ENCODE measurements around the gene AP4E1.
"Not testable (repeated sequence)": the region's sequence is repeated elsewhere in the genome, so short reads cannot be mapped to it uniquely, and the experiment has no call there.

Gene AP4E1

GRCh38 chr15:50911621-50912020, 3.1 kb downstream of the AP4E1 start:
- Histone ChIP-seq H3K4me1 (ENCODE audit: insufficient read depth, low read length, poor library complexity, severe bottlenecking) (peaks cover 34% of the 10 kb centered on the region), H2AFZ (ENCODE audit: low read length) (no peak overlapping the region), H3K79me2 (ENCODE audit: insufficient read depth, low read length) (peaks cover 55% of the 10 kb centered on the region), H3K9ac (ENCODE audit: low read depth, low read length, poor library complexity, severe bottlenecking) (peak overlapping the region; percentile 22), H3K9me2 (replicated peaks; ENCODE audit: low read depth, low read length) (no peaks in the 10 kb centered on the region), H3K4me2 (ENCODE audit: low read depth, low read length, poor library complexity, severe bottlenecking) (peak overlapping the region; percentile 82), H3K27me3 (ENCODE audit: insufficient read depth, low read length, poor library complexity, severe bottlenecking) (no peaks in the 10 kb centered on the region), H3K4me3 (ENCODE audit: low read length, poor library complexity, severe bottlenecking) (no peak overlapping the region), H3K9me3 (ENCODE audit: insufficient read depth, low read depth, low read length) (no peaks in the 10 kb centered on the region), H3F3A (ENCODE audit: low read depth) (no peaks in the 10 kb centered on the region), H4K20me1 (ENCODE audit: insufficient read depth, low read length, poor library complexity, severe bottlenecking) (no peaks in the 10 kb centered on the region), H3K36me3 (ENCODE audit: insufficient read depth, low read length) (0 out of 2 replicates have a peak, but pooled peaks cover 5% of the 10 kb centered on the region)
- TF ChIP-seq EZH2phosphoT487 (IDR thresholded peaks at IDR 0.05; ENCODE audit: borderline replicate concordance), result no peak
- no peak for TF ChIP-seq CTCF (conservative IDR thresholded peaks at IDR 0.05; ENCODE audit: low read length)

DNA sequence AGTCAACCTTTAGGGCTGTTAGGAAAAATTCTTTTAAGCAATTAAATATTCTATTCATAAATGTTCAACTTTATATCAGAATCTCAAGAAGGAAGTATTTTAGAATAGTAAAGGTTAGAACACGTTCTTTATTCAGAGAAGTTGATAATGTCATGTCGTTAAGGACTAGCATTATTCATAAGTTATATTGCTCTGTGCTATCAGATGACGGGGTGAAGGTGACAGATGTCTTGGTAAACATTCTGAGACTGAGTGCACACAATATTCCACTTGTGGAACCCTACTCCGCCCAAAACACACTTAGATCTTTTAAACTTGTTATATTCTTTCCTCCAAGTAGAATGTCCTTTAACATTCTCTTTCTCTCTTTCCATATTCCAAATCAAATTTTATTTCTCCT, 7.9 kb downstream of the AP4E1 start:
- no peaks in the 10 kb centered on the region for H3K27me3 ChIP-seq (ENCODE audit: insufficient read depth, low read length, poor library complexity, severe bottlenecking)
- H3K9ac ChIP-seq (ENCODE audit: low read depth, low read length, poor library complexity, severe bottlenecking), result no peak overlapping the region
- H2AFZ ChIP-seq (ENCODE audit: low read length), result no peak overlapping the region
- H3K36me3 ChIP-seq (ENCODE audit: insufficient read depth, low read length), result peaks cover 22% of the 10 kb centered on the region; the same call in 1 of the 2 replicates
- peaks cover 16% of the 10 kb centered on the region for H3K79me2 ChIP-seq (ENCODE audit: insufficient read depth, low read length)
- no peak overlapping the region for H3K4me3 ChIP-seq (ENCODE audit: low read length, poor library complexity, severe bottlenecking)
- H3K9me3 ChIP-seq (ENCODE audit: insufficient read depth, low read depth, low read length), result no peaks in the 10 kb centered on the region
- TF ChIP-seq CTCF (conservative IDR thresholded peaks at IDR 0.05; ENCODE audit: low read length) (no peak), EZH2phosphoT487 (IDR thresholded peaks at IDR 0.05; ENCODE audit: borderline replicate concordance) (no peak)
- no peak overlapping the region for H3K4me2 ChIP-seq (ENCODE audit: low read depth, low read length, poor library complexity, severe bottlenecking)
- no peaks in the 10 kb centered on the region for H3K9me2 ChIP-seq (replicated peaks; ENCODE audit: low read depth, low read length)
- peaks cover 17% of the 10 kb centered on the region for H3K4me1 ChIP-seq (ENCODE audit: insufficient read depth, low read length, poor library complexity, severe bottlenecking)
- H3F3A ChIP-seq (ENCODE audit: low read depth), result no peaks in the 10 kb centered on the region
- no peaks in the 10 kb centered on the region for H4K20me1 ChIP-seq (ENCODE audit: insufficient read depth, low read length, poor library complexity, severe bottlenecking)

GRCh38 chr15:50919359-50919758, 10.9 kb downstream of the AP4E1 start:
- H3K4me2 ChIP-seq (ENCODE audit: low read depth, low read length, poor library complexity, severe bottlenecking); H3K9ac ChIP-seq (ENCODE audit: low read depth, low read length, poor library complexity, severe bottlenecking); H3K9me3 ChIP-seq (ENCODE audit: insufficient read depth, low read depth, low read length); H2AFZ ChIP-seq (ENCODE audit: low read length); H3F3A ChIP-seq (ENCODE audit: low read depth); H3K27me3 ChIP-seq (ENCODE audit: insufficient read depth, low read length, poor library complexity, severe bottlenecking); H4K20me1 ChIP-seq (ENCODE audit: insufficient read depth, low read length, poor library complexity, severe bottlenecking); H3K79me2 ChIP-seq (ENCODE audit: insufficient read depth, low read length); H3K4me3 ChIP-seq (ENCODE audit: low read length, poor library complexity, severe bottlenecking); H3K9me2 ChIP-seq (replicated peaks; ENCODE audit: low read depth, low read length); H3K4me1 ChIP-seq (ENCODE audit: insufficient read depth, low read length, poor library complexity, severe bottlenecking): not testable (repeated sequence)
- peaks cover 23% of the 10 kb centered on the region; the same call in 1 of the 2 replicates for H3K36me3 ChIP-seq (ENCODE audit: insufficient read depth, low read length)

DNA sequence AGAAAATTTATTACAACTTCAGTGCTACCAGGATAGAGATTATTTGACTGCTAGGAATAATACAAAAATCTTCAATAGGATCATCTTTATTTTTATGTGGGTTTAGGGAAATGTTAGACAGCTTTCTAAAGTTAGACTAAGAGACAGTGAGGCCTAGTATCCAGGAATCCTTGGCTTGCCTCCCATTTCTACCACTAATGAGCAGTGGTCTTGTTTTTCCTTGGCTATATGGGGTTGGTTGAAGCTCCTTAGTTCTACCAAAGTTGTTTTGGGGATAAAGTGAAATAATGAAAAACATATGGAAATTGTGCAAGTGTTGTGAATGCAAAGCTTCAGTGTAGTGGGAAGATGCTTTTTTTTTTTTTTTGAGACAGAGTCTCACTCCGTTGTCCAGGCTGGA, 16.8 kb downstream of the AP4E1 start:
- H3K4me2 ChIP-seq (ENCODE audit: low read depth, low read length, poor library complexity, severe bottlenecking), result no peak overlapping the region
- H3F3A ChIP-seq (ENCODE audit: low read depth), result no peaks in the 10 kb centered on the region
- no peaks in the 10 kb centered on the region for H3K9me2 ChIP-seq (replicated peaks; ENCODE audit: low read depth, low read length)
- H3K9ac ChIP-seq (ENCODE audit: low read depth, low read length, poor library complexity, severe bottlenecking), result no peak overlapping the region
- H3K79me2 ChIP-seq (ENCODE audit: insufficient read depth, low read length), result no peaks in the 10 kb centered on the region
- H3K27me3 ChIP-seq (ENCODE audit: insufficient read depth, low read length, poor library complexity, severe bottlenecking), result no peaks in the 10 kb centered on the region
- peaks cover 49% of the 10 kb centered on the region for H3K36me3 ChIP-seq (ENCODE audit: insufficient read depth, low read length)
- H4K20me1 ChIP-seq (ENCODE audit: insufficient read depth, low read length, poor library complexity, severe bottlenecking), result no peaks in the 10 kb centered on the region
- no peaks in the 10 kb centered on the region for H3K9me3 ChIP-seq (ENCODE audit: insufficient read depth, low read depth, low read length)
- no peak for TF ChIP-seq EZH2phosphoT487 (IDR thresholded peaks at IDR 0.05; ENCODE audit: borderline replicate concordance)
- H3K4me3 ChIP-seq (ENCODE audit: low read length, poor library complexity, severe bottlenecking), result no peak overlapping the region
- H3K4me1 ChIP-seq (ENCODE audit: insufficient read depth, low read length, poor library complexity, severe bottlenecking), result no peaks in the 10 kb centered on the region
- no peak overlapping the region for H2AFZ ChIP-seq (ENCODE audit: low read length)
